ENCODE data around the gene PIP4K2A.
"Not testable (repeated sequence)": the region's sequence is repeated elsewhere in the genome, so short reads cannot be mapped to it uniquely, and the experiment has no call there.

Gene PIP4K2A

GRCh38 chr10:22531008-22531407, 183.4 kb downstream of the PIP4K2A start:
- in situ Hi-C loops (cut with HindIII; ENCODE audit: low pct_ligation_motif_present, low pct_unique_long_range_greater_than_20kb, low sequenced_read_pairs): no loop called here
- DNase-seq: no peak

GRCh38 chr10:22527520-22527919, 186.9 kb downstream of the PIP4K2A start:
- in situ Hi-C loops (cut with HindIII; ENCODE audit: low pct_ligation_motif_present, low pct_unique_long_range_greater_than_20kb, low sequenced_read_pairs): no loop called here
- no peak for DNase-seq

GRCh38 chr10:22524333-22524732, 190.0 kb downstream of the PIP4K2A start:
- in situ Hi-C loops (cut with HindIII; ENCODE audit: low pct_ligation_motif_present, low pct_unique_long_range_greater_than_20kb, low sequenced_read_pairs); DNase-seq: not testable (repeated sequence)

- in situ Hi-C loops (cut with HindIII; ENCODE audit: low pct_ligation_motif_present, low pct_unique_long_range_greater_than_20kb, low sequenced_read_pairs): not testable (repeated sequence)
These were observed 193.7 kb downstream of the PIP4K2A start for GRCh38 chr10:22520645-22521044.

GRCh38 chr10:22518167-22518724, 196.1 kb downstream of the PIP4K2A start:
- no peak for DNase-seq
- in situ Hi-C loops (cut with HindIII; ENCODE audit: low pct_ligation_motif_present, low pct_unique_long_range_greater_than_20kb, low sequenced_read_pairs): no loop called here

More at GRCh38 chr10:22520645-22521044, 193.7 kb downstream of the PIP4K2A start:
- not testable (repeated sequence) for DNase-seq

GRCh38 chr10:22515009-22515408, 199.4 kb downstream of the PIP4K2A start:
- in situ Hi-C loops (cut with HindIII; ENCODE audit: low pct_ligation_motif_present, low pct_unique_long_range_greater_than_20kb, low sequenced_read_pairs): no loop called here
- DNase-seq: no peak

- in situ Hi-C loops (cut with HindIII; ENCODE audit: low pct_ligation_motif_present, low pct_unique_long_range_greater_than_20kb, low sequenced_read_pairs); DNase-seq: not testable (repeated sequence)
These were observed 200.0 kb downstream of the PIP4K2A start for GRCh38 chr10:22514414-22514758.

GRCh38 chr10:22513483-22514413, 200.6 kb downstream of the PIP4K2A start:
- in situ Hi-C loops (cut with HindIII; ENCODE audit: low pct_ligation_motif_present, low pct_unique_long_range_greater_than_20kb, low sequenced_read_pairs); DNase-seq: not testable (repeated sequence)

GRCh38 chr10:22512015-22512414, 202.4 kb downstream of the PIP4K2A start:
- in situ Hi-C loops (cut with HindIII; ENCODE audit: low pct_ligation_motif_present, low pct_unique_long_range_greater_than_20kb, low sequenced_read_pairs); DNase-seq: not testable (repeated sequence)

GRCh38 chr10:22508214-22508613, 206.2 kb downstream of the PIP4K2A start:
- DNase-seq; in situ Hi-C loops (cut with HindIII; ENCODE audit: low pct_ligation_motif_present, low pct_unique_long_range_greater_than_20kb, low sequenced_read_pairs): not testable (repeated sequence)

GRCh38 chr10:22505911-22506685, 208.3 kb downstream of the PIP4K2A start:
- in situ Hi-C loops (cut with HindIII; ENCODE audit: low pct_ligation_motif_present, low pct_unique_long_range_greater_than_20kb, low sequenced_read_pairs): no loop called here
- no peak for DNase-seq

- in situ Hi-C loops (cut with HindIII; ENCODE audit: low pct_ligation_motif_present, low pct_unique_long_range_greater_than_20kb, low sequenced_read_pairs): no loop called here
- DNase-seq: no peak
These were observed 209.6 kb downstream of the PIP4K2A start for GRCh38 chr10:22504766-22505165.

- no peak for DNase-seq
- in situ Hi-C loops (cut with HindIII; ENCODE audit: low pct_ligation_motif_present, low pct_unique_long_range_greater_than_20kb, low sequenced_read_pairs): no loop called here
These were observed 210.9 kb downstream of the PIP4K2A start for GRCh38 chr10:22503315-22504088.

- no peak for DNase-seq
- in situ Hi-C loops (cut with HindIII; ENCODE audit: low pct_ligation_motif_present, low pct_unique_long_range_greater_than_20kb, low sequenced_read_pairs): no loop called here
These were observed 212.5 kb downstream of the PIP4K2A start for GRCh38 chr10:22501863-22502262.

- in situ Hi-C loops (cut with HindIII; ENCODE audit: low pct_ligation_motif_present, low pct_unique_long_range_greater_than_20kb, low sequenced_read_pairs): no loop called here
- no peak for DNase-seq
These were observed 213.0 kb downstream of the PIP4K2A start for GRCh38 chr10:22501413-22501812.

- in situ Hi-C loops (cut with HindIII; ENCODE audit: low pct_ligation_motif_present, low pct_unique_long_range_greater_than_20kb, low sequenced_read_pairs): no loop called here
- DNase-seq: no peak
These were observed 213.6 kb downstream of the PIP4K2A start for GRCh38 chr10:22500656-22501340.

- DNase-seq; in situ Hi-C loops (cut with HindIII; ENCODE audit: low pct_ligation_motif_present, low pct_unique_long_range_greater_than_20kb, low sequenced_read_pairs): not testable (repeated sequence)
These were observed 214.4 kb downstream of the PIP4K2A start for GRCh38 chr10:22499973-22500372.

GRCh38 chr10:22495396-22495795, 219.0 kb downstream of the PIP4K2A start:
- in situ Hi-C loops (cut with HindIII; ENCODE audit: low pct_ligation_motif_present, low pct_unique_long_range_greater_than_20kb, low sequenced_read_pairs): no loop called here

More at GRCh38 chr10:22495396-22495795, 219.0 kb downstream of the PIP4K2A start:
- no peak for DNase-seq
